Measurements from ENCODE around the gene CGNL1. TPM values are rescaled to one million over a fixed set of nuclear protein-coding genes. Genes with fewer than 3 reads are reported as not detected.

Gene CGNL1
- total RNA-seq, 1 donor from 2014 or later: 7.1 TPM

DNA sequence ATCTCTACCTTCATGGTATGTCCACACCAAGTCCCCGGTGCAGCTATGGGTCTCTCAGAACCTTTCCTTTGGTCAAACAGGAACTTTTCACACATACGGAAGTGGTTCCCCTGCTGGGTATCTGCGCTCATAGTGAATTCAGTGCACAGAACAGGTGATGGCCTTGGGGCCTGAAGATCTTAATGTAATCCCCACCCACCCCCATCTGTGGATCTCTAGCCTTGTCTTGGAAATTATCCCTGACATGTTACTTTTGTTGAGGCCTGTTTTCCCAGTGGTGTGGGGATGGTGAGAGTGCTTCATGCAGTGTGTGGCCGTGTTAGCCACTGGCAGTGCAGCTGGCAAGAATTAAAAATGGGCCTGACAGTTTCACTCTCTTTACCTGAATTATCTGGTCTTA is 143.5 kb downstream of the CGNL1 start:
- no peak overlapping the region for H3K4me3 Mint-ChIP-seq (ENCODE audit: unreplicated experiment)
- H3K4me1 Mint-ChIP-seq (ENCODE audit: low read depth): peaks cover 16% of the 10 kb centered on the region
- H3K9me3 Mint-ChIP-seq (ENCODE audit: low read depth): no peaks in the 10 kb centered on the region
- H3K27ac Mint-ChIP-seq (ENCODE audit: unreplicated experiment): no peak overlapping the region
- TF ChIP-seq, protein P1, sequence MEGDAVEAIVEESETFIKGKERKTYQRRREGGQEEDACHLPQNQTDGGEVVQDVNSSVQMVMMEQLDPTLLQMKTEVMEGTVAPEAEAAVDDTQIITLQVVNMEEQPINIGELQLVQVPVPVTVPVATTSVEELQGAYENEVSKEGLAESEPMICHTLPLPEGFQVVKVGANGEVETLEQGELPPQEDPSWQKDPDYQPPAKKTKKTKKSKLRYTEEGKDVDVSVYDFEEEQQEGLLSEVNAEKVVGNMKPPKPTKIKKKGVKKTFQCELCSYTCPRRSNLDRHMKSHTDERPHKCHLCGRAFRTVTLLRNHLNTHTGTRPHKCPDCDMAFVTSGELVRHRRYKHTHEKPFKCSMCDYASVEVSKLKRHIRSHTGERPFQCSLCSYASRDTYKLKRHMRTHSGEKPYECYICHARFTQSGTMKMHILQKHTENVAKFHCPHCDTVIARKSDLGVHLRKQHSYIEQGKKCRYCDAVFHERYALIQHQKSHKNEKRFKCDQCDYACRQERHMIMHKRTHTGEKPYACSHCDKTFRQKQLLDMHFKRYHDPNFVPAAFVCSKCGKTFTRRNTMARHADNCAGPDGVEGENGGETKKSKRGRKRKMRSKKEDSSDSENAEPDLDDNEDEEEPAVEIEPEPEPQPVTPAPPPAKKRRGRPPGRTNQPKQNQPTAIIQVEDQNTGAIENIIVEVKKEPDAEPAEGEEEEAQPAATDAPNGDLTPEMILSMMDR (IDR thresholded peaks at IDR 0.05): no peak
- DNase-seq (ENCODE audit: low spot score): no peak
- H3K27me3 Mint-ChIP-seq (ENCODE audit: low read depth): peaks cover 3% of the 10 kb centered on the region
- peaks cover 4% of the 10 kb centered on the region for H3K36me3 Mint-ChIP-seq (ENCODE audit: low read depth)

GRCh38 chr15:57521503-57521902 is 145.2 kb downstream of the CGNL1 start:
- Mint-ChIP-seq H3K27ac (ENCODE audit: unreplicated experiment) (no peak overlapping the region), H3K9me3 (ENCODE audit: low read depth) (no peaks in the 10 kb centered on the region), H3K4me1 (ENCODE audit: low read depth) (peaks cover 17% of the 10 kb centered on the region), H3K27me3 (ENCODE audit: low read depth) (peaks cover 3% of the 10 kb centered on the region), H3K36me3 (ENCODE audit: low read depth) (peaks cover 4% of the 10 kb centered on the region), H3K4me3 (ENCODE audit: unreplicated experiment) (no peak overlapping the region)
- DNase-seq (ENCODE audit: low spot score): no peak
- TF ChIP-seq, protein P1 (IDR thresholded peaks at IDR 0.05): no peak

DNA sequence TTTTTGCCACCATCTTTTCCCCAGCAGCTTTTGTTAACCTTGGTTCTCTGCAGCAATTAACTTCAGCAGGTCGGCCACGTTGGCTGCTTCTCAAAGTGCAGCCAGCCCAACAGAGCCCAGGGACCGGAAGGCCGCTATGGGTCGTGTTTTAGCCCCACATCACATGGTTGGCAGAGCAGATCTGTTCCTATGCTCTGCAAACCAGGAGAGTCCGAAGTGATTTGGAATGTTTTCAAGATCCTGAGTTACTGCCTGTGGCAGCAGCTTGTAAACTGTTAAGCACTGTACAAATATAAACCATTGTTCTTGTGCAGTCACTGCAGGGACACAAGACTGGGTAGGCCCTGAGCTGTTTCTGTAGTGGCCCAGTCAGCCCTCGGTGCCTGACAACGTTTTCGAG is 145.8 kb downstream of the CGNL1 start:
- TF ChIP-seq, protein P1 (IDR thresholded peaks at IDR 0.05): no peak
- Mint-ChIP-seq H3K27me3 (ENCODE audit: low read depth) (peaks cover 3% of the 10 kb centered on the region), H3K9me3 (ENCODE audit: low read depth) (no peaks in the 10 kb centered on the region), H3K4me1 (ENCODE audit: low read depth) (peaks cover 24% of the 10 kb centered on the region), H3K36me3 (ENCODE audit: low read depth) (peaks cover 2% of the 10 kb centered on the region), H3K4me3 (ENCODE audit: unreplicated experiment) (no peak overlapping the region), H3K27ac (ENCODE audit: unreplicated experiment) (no peak overlapping the region)
- DNase-seq (ENCODE audit: low spot score): no peak

GRCh38 chr15:57525581-57525980 is 149.3 kb downstream of the CGNL1 start:
- Mint-ChIP-seq H3K27ac (ENCODE audit: unreplicated experiment) (no peak overlapping the region), H3K4me3 (ENCODE audit: unreplicated experiment) (no peak overlapping the region), H3K4me1 (ENCODE audit: low read depth) (peaks cover 14% of the 10 kb centered on the region), H3K36me3 (ENCODE audit: low read depth) (peaks cover 2% of the 10 kb centered on the region), H3K27me3 (ENCODE audit: low read depth) (peaks cover 3% of the 10 kb centered on the region), H3K9me3 (ENCODE audit: low read depth) (no peaks in the 10 kb centered on the region)
- no peak for DNase-seq (ENCODE audit: low spot score)
- TF ChIP-seq, protein P1 (IDR thresholded peaks at IDR 0.05): no peak

GRCh38 chr15:57526076-57526475 is 149.8 kb downstream of the CGNL1 start:
- H3K27me3 Mint-ChIP-seq (ENCODE audit: low read depth): peaks cover 3% of the 10 kb centered on the region
- no peak overlapping the region for H3K4me3 Mint-ChIP-seq (ENCODE audit: unreplicated experiment)

More at GRCh38 chr15:57526076-57526475, 149.8 kb downstream of the CGNL1 start:
- TF ChIP-seq, protein P1 (IDR thresholded peaks at IDR 0.05): no peak
- no peaks in the 10 kb centered on the region for H3K36me3 Mint-ChIP-seq (ENCODE audit: low read depth)
- DNase-seq (ENCODE audit: low spot score): no peak
- H3K4me1 Mint-ChIP-seq (ENCODE audit: low read depth): peaks cover 14% of the 10 kb centered on the region
- no peaks in the 10 kb centered on the region for H3K9me3 Mint-ChIP-seq (ENCODE audit: low read depth)
- H3K27ac Mint-ChIP-seq (ENCODE audit: unreplicated experiment): no peak overlapping the region

Data from chondrocyte (in vitro differentiated cells).